Measurements from ENCODE around the gene NVL. TPM values are rescaled to one million over a fixed set of nuclear protein-coding genes. Genes with fewer than 3 reads are reported as not detected.

Gene NVL
- polyA plus RNA-seq, 2 of the 4 experiments (the other 2 are of a cell fraction): 22.3 to 28.6 TPM

- TF ChIP-seq BCL3 (IDR thresholded peaks at IDR 0.05): peak; percentile 75; the same call in 1 of the 3 replicates
- TF ChIP-seq JUN (IDR thresholded peaks at IDR 0.05): peak; percentile 65 to 93; a peak in 4 of 5 replicates
Measured at GRCh38 chr1:224182866-224183590, 146.9 kb downstream of the NVL start, which contains the start of gene DEGS1 (continued).

- POLR2A ChIA-PET: interaction anchor here (0.6 to 2.2 kb wide), 9 partner anchors 8 to 475 kb away, joined by 3 to 11 read pairs (median 4); partner anchors contain the start of gene NVL
- FAIRE-seq: no peak
Measured at GRCh38 chr1:224182057-224182865, 147.7 kb downstream of the NVL start.

GRCh38 chr1:224181453-224181810 is 148.5 kb downstream of the NVL start:
- Histone ChIP-seq H3K4me1 (peaks cover 11% of the 10 kb centered on the region; the same call in 2 of the 3 replicates), H3K4me2 (no peak overlapping the region), H3K4me3 (no peak overlapping the region), H3K9me3 (no peaks in the 10 kb centered on the region), H3K27ac (no peak overlapping the region)
- no peak for FAIRE-seq
- no peak for ATAC-seq
- no peak for DNase-seq (ENCODE audit: low read depth in 1 of 2, low spot score in 1 of 2)
- ChIA-PET POLR2A (interaction anchor here (1.1 kb wide), 1 partner anchor 12 kb away, joined by 3 read pairs; no protein-coding TSS in a partner anchor), CTCF (interaction anchor here (0.6 to 1.4 kb wide), 4 partner anchors 11 to 152 kb away, joined by 3 to 6 read pairs (median 4); no protein-coding TSS in a partner anchor)
- WGBS (ENCODE audit: missing lambda C conversion rate): 98% methylated on average over 4 of the region's 4 CpGs
- no peak for TF ChIP-seq ZC3H11A (IDR thresholded peaks at IDR 0.05)
- no peak for TF ChIP-seq FOSB (CRISPR knock-in tag; IDR thresholded peaks at IDR 0.05)
- no peak for TF ChIP-seq NFE2L2 (conservative IDR thresholded peaks at IDR 0.05; ENCODE audit: low read length)
- no peak for TF ChIP-seq CTCF (IDR thresholded peaks at IDR 0.05)
- no peak for TF ChIP-seq EP300 (IDR thresholded peaks at IDR 0.05)
- no peak for TF ChIP-seq CEBPB (IDR thresholded peaks at IDR 0.05)
- TF ChIP-seq MAFK (IDR thresholded peaks at IDR 0.05; ENCODE audit: partially characterized antibody): no peak
- no peak for TF ChIP-seq TFCP2L1 (CRISPR knock-in tag; IDR thresholded peaks at IDR 0.05)
- no peak for TF ChIP-seq FOXS1 (CRISPR knock-in tag; IDR thresholded peaks at IDR 0.05)
- TF ChIP-seq RARB (CRISPR knock-in tag; IDR thresholded peaks at IDR 0.05): no peak
- no peak for TF ChIP-seq HEYL (CRISPR knock-in tag; IDR thresholded peaks at IDR 0.05)
- TF ChIP-seq CHD2 (IDR thresholded peaks at IDR 0.05; ENCODE audit: low read length, partially characterized antibody): no peak
- no peak for TF ChIP-seq CHD4 (IDR thresholded peaks at IDR 0.05; ENCODE audit: borderline replicate concordance)

More at GRCh38 chr1:224182057-224182865, 147.7 kb downstream of the NVL start:
- TF ChIP-seq HMGXB4 (CRISPR knock-in tag; IDR thresholded peaks at IDR 0.05; ENCODE audit: borderline replicate concordance): no peak
- TF ChIP-seq POLR2AphosphoS2 (conservative IDR thresholded peaks at IDR 0.05; ENCODE audit: low read length): no peak
- no peak for TF ChIP-seq ESRRA (IDR thresholded peaks at IDR 0.05; ENCODE audit: borderline replicate concordance, low read length)
- TF ChIP-seq NFE2L2 (conservative IDR thresholded peaks at IDR 0.05; ENCODE audit: low read length): no peak
- TF ChIP-seq FOXS1 (CRISPR knock-in tag; IDR thresholded peaks at IDR 0.05): no peak
- TF ChIP-seq TFCP2L1 (CRISPR knock-in tag; IDR thresholded peaks at IDR 0.05): no peak
- TF ChIP-seq CHD2 (IDR thresholded peaks at IDR 0.05; ENCODE audit: low read length, partially characterized antibody): no peak
- TF ChIP-seq CEBPB (IDR thresholded peaks at IDR 0.05): peak; percentile 42 to 74; a peak in 3 of 4 replicates
- TF ChIP-seq E2F6 (IDR thresholded peaks at IDR 0.05; ENCODE audit: borderline replicate concordance, low read depth): no peak
- TF ChIP-seq JUN (IDR thresholded peaks at IDR 0.05): no peak
- TF ChIP-seq HOXA7 (CRISPR knock-in tag; IDR thresholded peaks at IDR 0.05): no peak
- TF ChIP-seq FOSB (CRISPR knock-in tag; IDR thresholded peaks at IDR 0.05): no peak
- TF ChIP-seq ZSCAN20 (CRISPR knock-in tag; IDR thresholded peaks at IDR 0.05): no peak
- no peak for TF ChIP-seq ZC3H11A (IDR thresholded peaks at IDR 0.05)
- no peak for TF ChIP-seq FOSL2 (IDR thresholded peaks at IDR 0.05)
- no peak for TF ChIP-seq FOSL2 (CRISPR knock-in tag; IDR thresholded peaks at IDR 0.05)
- no peak for TF ChIP-seq ATOH8 (CRISPR knock-in tag; IDR thresholded peaks at IDR 0.05; ENCODE audit: low read depth)
- 0 out of 5 replicates have a peak, but pooled peaks of 1 of the 2 experiments have one; percentile 15 for TF ChIP-seq EP300 (IDR thresholded peaks at IDR 0.05)
- H3K9me3 ChIP-seq: no peaks in the 10 kb centered on the region
- peak overlapping the region; percentile 81 for H3K4me2 ChIP-seq
- peak overlapping the region; percentile 96 to 97 for H3K27ac ChIP-seq
- ATAC-seq: no peak
- H3K4me1 ChIP-seq: peaks cover 11% of the 10 kb centered on the region; the same call in 2 of the 3 replicates
- DNase-seq (ENCODE audit: low read depth in 1 of 2, low spot score in 1 of 2): peak in 1 of 2 experiments; percentile 37
- 68% methylated on average over 22 of the region's 22 CpGs for WGBS (ENCODE audit: missing lambda C conversion rate)
- CTCF ChIA-PET: interaction anchor here (1.1 to 2.0 kb wide), 4 partner anchors 16 to 151 kb away, joined by 4 to 6 read pairs (median 5); no protein-coding TSS in a partner anchor
- H3K4me3 ChIP-seq: peak overlapping the region; percentile 93

Data from A549 (cell line).